SK-N-SH (cell line): ENCODE measurements around the gene C17orf67. TPM values are rescaled to one million over a fixed set of nuclear protein-coding genes. Genes with fewer than 3 reads are reported as not detected.

ENCODE experiments used
- CTCF ChIA-PET: fragments of 300-600, 350-600 bp; formaldehyde crosslinking; extraction: SDS; loops from one replicate; lab custom pipeline; 2021; lab: Yijun Ruan, JAX
- POLR2A ChIA-PET: fragments of 350-600 bp; sonication (Branson Sonifier 250); formaldehyde crosslinking; extraction: SDS; loops from one replicate; lab custom pipeline; 2020; ENCODE audit warnings: antibody characterized with exemption, inconsistent platforms; lab: Yijun Ruan, JAX
- DNase-seq: peaks from one replicate; pipeline ENCODE4 v3.0.0; 2012
- H2AFZ ChIP-seq: fragments of 200-600 bp; sonication (generic); 2 replicates; pipeline ENCODE4 v1.8.1; 2016; ENCODE audit warnings: antibody characterized with exemption, mild to moderate bottlenecking, low read depth
- H3F3A ChIP-seq: fragments of 200-600 bp; sonication (generic); replicated peaks from 2 replicates; pipeline ENCODE3; 2016; ENCODE audit warnings: antibody characterized with exemption, mild to moderate bottlenecking; ENCODE audit not compliant: insufficient read depth
- H3K27ac ChIP-seq, 2 experiments: fragments of 200-500 bp in 1 of 2; fragments of 200-600 bp in 1 of 2; sonication (Bioruptor generic) in 1 of 2; sonication (generic), shearing (Covaris generic) in 1 of 2; 2 replicates each; pipeline versions ENCODE4 v1.5.1 to v1.6.1; 2014 to 2016; ENCODE audit warnings: low read depth in 2 of 2, inconsistent platforms in 1 of 2, low read length in 1 of 2, mild to moderate bottlenecking in 1 of 2, mixed read lengths in 1 of 2
- H3K27me3 ChIP-seq: fragments of 200-600 bp; sonication (generic), shearing (Covaris generic); 2 replicates; pipeline ENCODE4 v1.6.1; 2016; ENCODE audit warnings: mixed run types; ENCODE audit not compliant: insufficient read depth
- H3K36me3 ChIP-seq, 2 experiments: fragments of 200-500 bp in 1 of 2; fragments of 200-600 bp in 1 of 2; sonication (Bioruptor generic) in 1 of 2; sonication (generic) in 1 of 2; replicated peaks in 1 of 2; 2 replicates each; pipeline versions ENCODE3 to v1.5.1; 2014 to 2016; ENCODE audit warnings: low read length in 1 of 2, mild to moderate bottlenecking in 1 of 2; ENCODE audit not compliant: insufficient read depth in 2 of 2, control insufficient read depth in 1 of 2
- H3K4me1 ChIP-seq, 2 experiments: fragments of 200-500 bp in 1 of 2; fragments of 200-600 bp in 1 of 2; sonication (Bioruptor generic) in 1 of 2; sonication (generic), shearing (Covaris generic) in 1 of 2; 2 replicates each; pipeline versions ENCODE4 v1.5.1 to v1.6.1; 2014 to 2016; ENCODE audit warnings: low read depth in 1 of 2, low read length in 1 of 2, mixed run types in 1 of 2; ENCODE audit not compliant: insufficient read depth in 2 of 2, control insufficient read depth in 1 of 2
- H3K4me2 ChIP-seq: fragments of 200-600 bp; sonication (generic), shearing (Covaris generic); 2 replicates; pipeline ENCODE4 v1.6.1; 2017; ENCODE audit warnings: mixed run types
- H3K4me3 ChIP-seq, 2 experiments: fragments of 200-500 bp in 1 of 2; fragments of 200-600 bp in 1 of 2; sonication (Bioruptor generic) in 1 of 2; sonication (generic), shearing (Covaris generic) in 1 of 2; 2 replicates each; pipeline versions ENCODE4 v1.5.1 to v1.8.1; 2014 to 2016; ENCODE audit warnings: low read depth in 2 of 2, inconsistent platforms in 1 of 2, low read length in 1 of 2, mild to moderate bottlenecking in 1 of 2, mixed read lengths in 1 of 2, moderate library complexity in 1 of 2
- H3K79me2 ChIP-seq: fragments of 200-600 bp; sonication (generic); 2 replicates; pipeline ENCODE4 v1.8.1; 2017; ENCODE audit warnings: mild to moderate bottlenecking; ENCODE audit not compliant: insufficient read depth
- H3K9ac ChIP-seq: fragments of 200-600 bp; sonication (generic); 2 replicates; pipeline ENCODE4 v1.6.1; 2017; ENCODE audit warnings: mixed run types
- H3K9me2 ChIP-seq: fragments of 200-600 bp; sonication (generic); 2 replicates; pipeline ENCODE4 v1.6.1; 2017; ENCODE audit warnings: mixed run types
- H3K9me3 ChIP-seq: fragments of 200-600 bp; sonication (generic); 2 replicates; pipeline ENCODE4 v1.6.1; 2017; ENCODE audit warnings: mixed run types, mild to moderate bottlenecking, moderate library complexity
- H4K20me1 ChIP-seq: fragments of 200-600 bp; sonication (generic); 2 replicates; pipeline ENCODE4 v1.6.1; 2017; ENCODE audit warnings: mild to moderate bottlenecking, mixed run types; ENCODE audit not compliant: insufficient read depth
- CHD2 ChIP-seq: fragments of 150-350 bp; IDR thresholded peaks from 2 replicates; pipeline ENCODE4 v1.6.1; 2018; ENCODE audit warnings: low read length; ENCODE audit not compliant: partially characterized antibody
- EZH2phosphoT487 ChIP-seq: fragments of 200-600 bp; sonication (generic); IDR thresholded peaks from 2 replicates; pipeline ENCODE4 v1.6.1; 2017; ENCODE audit warnings: low read depth, mixed run types, mild to moderate bottlenecking, antibody characterized with exemption, moderate library complexity, borderline replicate concordance
- FOXJ3 ChIP-seq: sonication (generic); formaldehyde crosslinking; IDR thresholded peaks from 2 replicates; pipeline ENCODE4 v1.5.1; 2020; ENCODE audit warnings: mild to moderate bottlenecking, missing genetic modification reagents
- GABPA ChIP-seq: IDR thresholded peaks from 2 replicates; pipeline ENCODE4 v1.4.0; 2012; ENCODE audit warnings: low read depth, mild to moderate bottlenecking
- GATA2 ChIP-seq: sonication (generic); formaldehyde crosslinking; IDR thresholded peaks from 2 replicates; pipeline ENCODE4 v1.5.0; 2020; ENCODE audit warnings: mild to moderate bottlenecking, missing genetic modification reagents
- MAX ChIP-seq: IDR thresholded peaks from 2 replicates; pipeline ENCODE4 v1.4.0; 2012; ENCODE audit warnings: low read depth
- MEF2A ChIP-seq: IDR thresholded peaks from 2 replicates; pipeline ENCODE4 v1.4.0; 2012; ENCODE audit warnings: low read depth, borderline replicate concordance
- NFIC ChIP-seq: IDR thresholded peaks from 2 replicates; pipeline ENCODE4 v1.4.0; 2012; ENCODE audit warnings: borderline replicate concordance
- NRF1 ChIP-seq: IDR thresholded peaks from 2 replicates; pipeline ENCODE4 v1.6.1; 2012; ENCODE audit warnings: low read depth, mild to moderate bottlenecking, low read length
- POLR2AphosphoS5 ChIP-seq: IDR thresholded peaks from 2 replicates; pipeline ENCODE4 v1.6.1; 2012; ENCODE audit warnings: low read depth, low read length
- RFX5 ChIP-seq: IDR thresholded peaks from 2 replicates; pipeline ENCODE4 v1.6.1; 2012; ENCODE audit warnings: mild to moderate bottlenecking, improper control_type of control experiment, low read length
- SMC3 ChIP-seq: IDR thresholded peaks from 2 replicates; pipeline ENCODE4 v1.6.1; 2012; ENCODE audit warnings: low read depth, low read length, improper control_type of control experiment
- USF1 ChIP-seq: IDR thresholded peaks from 2 replicates; pipeline ENCODE4 v1.4.0; 2012; ENCODE audit warnings: low read depth, borderline replicate concordance
- WGBS: methylation state at CpG from one replicate; pipeline ENCODE4 v1.1.6; 2017; ENCODE audit warnings: low lambda C conversion rate; 5-methylcytosine and 5-hydroxymethylcytosine counted together
- polyA plus RNA-seq, 3 experiments: library from polyadenylated mRNA; depleted of rRNA; stranded (reverse); fragments of >200 nt; gene quantifications; 2 replicates each; pipeline ENCODE4 v1.2.3, GENCODE V29; 2012
- TF ChIP-seq, protein P1 (sequence below): fragments of 200-600 bp; sonication (generic); IDR thresholded peaks from 2 replicates; pipeline ENCODE4 v1.6.1; 2017; ENCODE audit warnings: antibody characterized with exemption, mild to moderate bottlenecking, moderate library complexity
- TF ChIP-seq, protein P2 (sequence below): IDR thresholded peaks from 2 replicates; pipeline ENCODE4 v1.6.1; 2012; ENCODE audit warnings: mild to moderate bottlenecking, low read depth, low read length, moderate library complexity

Gene C17orf67
- polyA plus RNA-seq, 1 of the 3 experiments (the other 2 are of a cell fraction): 1.7 TPM

DNA sequence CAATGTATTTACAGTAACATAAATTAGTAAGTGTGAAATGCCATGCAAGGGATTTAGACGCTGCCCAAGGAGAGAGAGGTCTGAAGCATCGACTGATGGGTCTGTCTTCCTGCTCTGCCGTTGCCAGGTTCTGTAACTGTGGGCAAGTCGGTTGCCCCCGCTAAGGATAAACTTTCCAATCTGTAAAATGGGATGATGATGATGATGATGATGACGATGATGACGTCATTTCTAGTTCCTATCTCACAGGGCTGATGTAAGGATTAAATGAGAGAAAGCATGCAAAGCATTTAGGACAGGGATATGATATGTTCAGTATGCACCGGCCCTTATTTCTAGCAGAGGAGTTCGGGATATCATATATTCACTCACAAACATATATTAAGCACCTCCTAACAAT is 54.8 kb downstream of the C17orf67 start:
- H3K4me1 ChIP-seq: peaks cover 4 to 8% of the 10 kb centered on the region in 2 experiments; a peak in 2 of 4 replicates
- H3K79me2 ChIP-seq: no peaks in the 10 kb centered on the region
- H2AFZ ChIP-seq: no peak overlapping the region
- POLR2A ChIA-PET: no interaction called here
- H3K9me2 ChIP-seq: no peaks in the 10 kb centered on the region
- no peak overlapping the region for H3K4me2 ChIP-seq
- H3F3A ChIP-seq: peaks cover 7% of the 10 kb centered on the region
- no peaks in the 10 kb centered on the region for H3K27me3 ChIP-seq
- H3K27ac ChIP-seq: no peak overlapping the region
- H3K9ac ChIP-seq: no peak overlapping the region
- no peak overlapping the region for H3K4me3 ChIP-seq
- H3K36me3 ChIP-seq: no peaks in the 10 kb centered on the region
- H4K20me1 ChIP-seq: no peaks in the 10 kb centered on the region
- no peaks in the 10 kb centered on the region for H3K9me3 ChIP-seq
- 69% methylated on average over 9 of the region's 9 CpGs for WGBS
- DNase-seq: no peak
- CTCF ChIA-PET: interaction anchor here (0.9 to 4.9 kb wide), 17 partner anchors 8 to 207 kb away, joined by 3 to 63 read pairs (median 12); partner anchors contain the start of gene NOG
- TF ChIP-seq, protein P1, sequence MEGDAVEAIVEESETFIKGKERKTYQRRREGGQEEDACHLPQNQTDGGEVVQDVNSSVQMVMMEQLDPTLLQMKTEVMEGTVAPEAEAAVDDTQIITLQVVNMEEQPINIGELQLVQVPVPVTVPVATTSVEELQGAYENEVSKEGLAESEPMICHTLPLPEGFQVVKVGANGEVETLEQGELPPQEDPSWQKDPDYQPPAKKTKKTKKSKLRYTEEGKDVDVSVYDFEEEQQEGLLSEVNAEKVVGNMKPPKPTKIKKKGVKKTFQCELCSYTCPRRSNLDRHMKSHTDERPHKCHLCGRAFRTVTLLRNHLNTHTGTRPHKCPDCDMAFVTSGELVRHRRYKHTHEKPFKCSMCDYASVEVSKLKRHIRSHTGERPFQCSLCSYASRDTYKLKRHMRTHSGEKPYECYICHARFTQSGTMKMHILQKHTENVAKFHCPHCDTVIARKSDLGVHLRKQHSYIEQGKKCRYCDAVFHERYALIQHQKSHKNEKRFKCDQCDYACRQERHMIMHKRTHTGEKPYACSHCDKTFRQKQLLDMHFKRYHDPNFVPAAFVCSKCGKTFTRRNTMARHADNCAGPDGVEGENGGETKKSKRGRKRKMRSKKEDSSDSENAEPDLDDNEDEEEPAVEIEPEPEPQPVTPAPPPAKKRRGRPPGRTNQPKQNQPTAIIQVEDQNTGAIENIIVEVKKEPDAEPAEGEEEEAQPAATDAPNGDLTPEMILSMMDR: no peak
- TF ChIP-seq MEF2A (no peak), CHD2 (no peak), MAX (no peak), GATA2 (CRISPR knock-in tag) (no peak), NFIC (no peak)
- TF ChIP-seq, protein P2, sequence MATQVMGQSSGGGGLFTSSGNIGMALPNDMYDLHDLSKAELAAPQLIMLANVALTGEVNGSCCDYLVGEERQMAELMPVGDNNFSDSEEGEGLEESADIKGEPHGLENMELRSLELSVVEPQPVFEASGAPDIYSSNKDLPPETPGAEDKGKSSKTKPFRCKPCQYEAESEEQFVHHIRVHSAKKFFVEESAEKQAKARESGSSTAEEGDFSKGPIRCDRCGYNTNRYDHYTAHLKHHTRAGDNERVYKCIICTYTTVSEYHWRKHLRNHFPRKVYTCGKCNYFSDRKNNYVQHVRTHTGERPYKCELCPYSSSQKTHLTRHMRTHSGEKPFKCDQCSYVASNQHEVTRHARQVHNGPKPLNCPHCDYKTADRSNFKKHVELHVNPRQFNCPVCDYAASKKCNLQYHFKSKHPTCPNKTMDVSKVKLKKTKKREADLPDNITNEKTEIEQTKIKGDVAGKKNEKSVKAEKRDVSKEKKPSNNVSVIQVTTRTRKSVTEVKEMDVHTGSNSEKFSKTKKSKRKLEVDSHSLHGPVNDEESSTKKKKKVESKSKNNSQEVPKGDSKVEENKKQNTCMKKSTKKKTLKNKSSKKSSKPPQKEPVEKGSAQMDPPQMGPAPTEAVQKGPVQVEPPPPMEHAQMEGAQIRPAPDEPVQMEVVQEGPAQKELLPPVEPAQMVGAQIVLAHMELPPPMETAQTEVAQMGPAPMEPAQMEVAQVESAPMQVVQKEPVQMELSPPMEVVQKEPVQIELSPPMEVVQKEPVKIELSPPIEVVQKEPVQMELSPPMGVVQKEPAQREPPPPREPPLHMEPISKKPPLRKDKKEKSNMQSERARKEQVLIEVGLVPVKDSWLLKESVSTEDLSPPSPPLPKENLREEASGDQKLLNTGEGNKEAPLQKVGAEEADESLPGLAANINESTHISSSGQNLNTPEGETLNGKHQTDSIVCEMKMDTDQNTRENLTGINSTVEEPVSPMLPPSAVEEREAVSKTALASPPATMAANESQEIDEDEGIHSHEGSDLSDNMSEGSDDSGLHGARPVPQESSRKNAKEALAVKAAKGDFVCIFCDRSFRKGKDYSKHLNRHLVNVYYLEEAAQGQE: no peak

DNA sequence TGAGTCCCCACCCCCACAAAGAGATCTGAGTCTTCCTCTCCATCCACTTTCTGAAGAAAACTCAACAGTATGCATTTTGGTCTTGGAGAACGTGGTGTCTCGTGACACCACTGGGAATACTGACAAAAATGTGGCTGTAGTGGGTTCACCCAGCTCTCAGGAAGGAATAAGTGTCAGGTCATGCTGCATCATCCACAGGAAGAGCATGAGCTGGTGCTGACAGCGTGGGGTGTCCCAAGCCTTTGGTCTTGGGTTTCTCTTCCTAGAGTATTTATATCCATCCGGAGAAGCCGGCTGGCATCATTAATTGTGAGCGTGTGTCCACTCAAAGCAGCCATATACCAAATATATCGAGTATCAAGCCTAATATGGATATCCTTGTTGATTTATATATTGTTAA is 55.9 kb downstream of the C17orf67 start:
- CTCF ChIA-PET: no interaction called here
- H4K20me1 ChIP-seq: no peaks in the 10 kb centered on the region
- H3K4me1 ChIP-seq: peaks cover 4 to 8% of the 10 kb centered on the region in 2 experiments; a peak in 2 of 4 replicates
- H3K9me3 ChIP-seq: no peaks in the 10 kb centered on the region
- DNase-seq: no peak
- POLR2A ChIA-PET: no interaction called here
- peaks cover 7% of the 10 kb centered on the region for H3F3A ChIP-seq
- no peak overlapping the region for H3K4me2 ChIP-seq
- H3K9ac ChIP-seq: no peak overlapping the region
- H3K9me2 ChIP-seq: no peaks in the 10 kb centered on the region
- no peak overlapping the region for H3K4me3 ChIP-seq
- H3K27me3 ChIP-seq: no peaks in the 10 kb centered on the region; the same call in 1 of the 2 replicates
- no peak overlapping the region for H3K27ac ChIP-seq
- TF ChIP-seq MEF2A (no peak), SMC3 (no peak), EZH2phosphoT487 (no peak), GABPA (no peak), USF1 (no peak), RFX5 (no peak), NFIC (no peak), POLR2AphosphoS5 (no peak), NRF1 (no peak), FOXJ3 (CRISPR knock-in tag) (no peak)
- TF ChIP-seq, protein P1: no peak
- no peak overlapping the region for H2AFZ ChIP-seq
- 76% methylated on average over 7 of the region's 7 CpGs for WGBS
- H3K79me2 ChIP-seq: no peaks in the 10 kb centered on the region
- H3K36me3 ChIP-seq: no peaks in the 10 kb centered on the region
